ENCODE data around the gene SPSB2.

DNA sequence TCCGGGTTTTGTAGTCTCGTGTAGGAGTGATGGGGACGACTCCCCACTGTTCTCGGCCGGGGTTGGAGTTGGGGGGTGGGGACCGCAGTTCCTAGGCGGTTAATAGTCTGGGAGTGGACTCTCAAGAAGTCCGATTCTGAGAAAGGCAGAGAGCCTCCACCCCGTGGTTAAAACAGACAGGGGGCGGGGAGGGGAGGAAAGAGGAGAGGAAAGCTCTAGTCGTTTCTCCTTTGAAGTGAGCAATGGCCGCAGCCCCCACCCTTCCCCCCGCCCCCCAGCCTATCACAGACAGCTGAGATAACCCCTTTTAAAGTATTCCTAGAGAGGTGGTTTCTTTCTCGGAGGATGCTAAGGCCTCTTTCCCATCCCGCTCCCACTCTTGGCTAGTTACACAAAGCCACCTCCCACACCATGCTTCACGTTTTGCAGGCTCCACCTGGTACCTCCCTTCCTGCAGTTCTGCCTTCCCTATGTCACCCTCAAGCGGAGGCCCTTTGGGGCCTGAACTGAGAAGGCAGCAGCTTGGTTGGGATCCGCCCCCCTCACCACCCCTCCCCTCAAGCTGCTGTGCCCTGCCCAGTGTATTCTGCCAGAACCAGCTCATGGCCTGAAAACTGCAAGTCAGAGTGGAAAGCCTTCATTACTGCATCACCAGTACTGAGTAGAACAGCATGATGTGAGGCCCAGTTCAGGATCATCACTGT, 20.3 kb downstream of the SPSB2 start:
- TF ChIP-seq EZH2 (IDR thresholded peaks at IDR 0.05; ENCODE audit: insufficient read depth, poor library complexity, severe bottlenecking): no peak
- TF ChIP-seq EZH2phosphoT487 (IDR thresholded peaks at IDR 0.05; ENCODE audit: insufficient read depth, low read depth): no peak

All from GM23248 (cell line).